Endothelial cell of umbilical vein (primary cell): ENCODE results near the gene TMEM30B. TPM values are rescaled to one million over a fixed set of nuclear protein-coding genes. Genes with fewer than 3 reads are reported as not detected.

Experiments
- BruUV-seq: library from RNA; stranded (reverse); fragments of 400-500 nt; replicated peaks from 2 replicates; lab custom pipeline; 2021; lab: Mats Ljungman, UMichigan
- CTCF ChIA-PET: fragments of 300-600, 350-600 bp; sonication (Branson Sonifier 250); formaldehyde crosslinking; loops from one replicate; lab custom pipeline; 2021; ENCODE audit warnings: antibody characterized with exemption, inconsistent platforms; lab: Charles Lee
- POLR2A ChIA-PET: fragments of 300-600, 350-600 bp; sonication (Branson Sonifier 250); formaldehyde crosslinking; loops from one replicate; lab custom pipeline; 2021; ENCODE audit warnings: antibody characterized with exemption, inconsistent platforms; lab: Charles Lee
- DNase-seq: peaks from one replicate; pipeline ENCODE4 v3.0.0-alpha.2; 2011; ENCODE audit warnings: low read depth, low spot score
- FAIRE-seq: peaks from 2 replicates; lab custom pipeline; 2011; peaks lifted over from hg19 to GRCh38; lab: Jason Lieb, UNC
- H2AFZ ChIP-seq: 2 replicates; pipeline ENCODE4 v1.6.0; 2012; ENCODE audit warnings: low read depth, low read length, control low read depth, inconsistent platforms
- H3K27ac ChIP-seq: 2 replicates; pipeline ENCODE4 v1.5.1; 2011; ENCODE audit warnings: low read depth, mild to moderate bottlenecking, control low read depth, low read length, moderate library complexity; ENCODE audit not compliant: insufficient read depth
- H3K27me3 ChIP-seq, 2 experiments: 2 replicates each; pipeline versions ENCODE4 v1.6.0 to v1.6.1; 2011; ENCODE audit warnings: low read length in 2 of 2, mixed read lengths in 1 of 2; ENCODE audit not compliant: control insufficient read depth in 2 of 2, insufficient read depth in 2 of 2
- H3K36me3 ChIP-seq, 2 experiments: 2 replicates in 1 of 2; 3 replicates in 1 of 2; pipeline ENCODE4 v1.5.1; 2011; ENCODE audit warnings: low read length in 2 of 2, mild to moderate bottlenecking in 1 of 2, moderate library complexity in 1 of 2; ENCODE audit not compliant: control insufficient read depth in 2 of 2, insufficient read depth in 2 of 2; ENCODE audit errors: extremely low read depth in 1 of 2
- H3K4me1 ChIP-seq: 3 replicates; pipeline ENCODE4 v1.5.1; 2011; ENCODE audit warnings: mild to moderate bottlenecking, low read length; ENCODE audit not compliant: control insufficient read depth, insufficient read depth; ENCODE audit errors: extremely low read depth
- H3K4me2 ChIP-seq: 2 replicates; pipeline ENCODE4 v1.6.1; 2011; ENCODE audit warnings: low read length, control low read depth, mixed read lengths; ENCODE audit not compliant: insufficient read depth
- H3K4me3 ChIP-seq, 3 experiments: fragments of 200-600 bp in 1 of 3; sonication (generic), shearing (Covaris generic) in 1 of 3; replicated peaks in 1 of 3; 2 replicates each; pipeline ENCODE4 v1.5.1; 2011 to 2016; ENCODE audit warnings: control low read depth in 3 of 3, low read length in 3 of 3, mild to moderate bottlenecking in 2 of 3, inconsistent platforms in 1 of 3, low read depth in 1 of 3, moderate library complexity in 1 of 3; ENCODE audit not compliant: insufficient read depth in 1 of 3
- H3K79me2 ChIP-seq: 2 replicates; pipeline ENCODE4 v1.6.0; 2012; ENCODE audit warnings: low read length, inconsistent platforms; ENCODE audit not compliant: control insufficient read depth, insufficient read depth
- H3K9ac ChIP-seq: replicated peaks from 2 replicates; pipeline ENCODE3; 2011; ENCODE audit warnings: low read length, control low read depth; ENCODE audit not compliant: insufficient read depth; ENCODE audit errors: extremely low read depth
- H3K9me1 ChIP-seq: replicated peaks from 3 replicates; pipeline ENCODE4 v1.6.0; 2011; ENCODE audit warnings: mild to moderate bottlenecking, low read length; ENCODE audit not compliant: control insufficient read depth, insufficient read depth; ENCODE audit errors: extremely low read depth
- H3K9me3 ChIP-seq: replicated peaks from 2 replicates; pipeline ENCODE4 v1.5.1; 2012; ENCODE audit warnings: low read length, inconsistent platforms; ENCODE audit not compliant: control insufficient read depth, insufficient read depth
- H4K20me1 ChIP-seq: replicated peaks from 2 replicates; pipeline ENCODE3; 2011; ENCODE audit warnings: mild to moderate bottlenecking, low read length; ENCODE audit not compliant: control insufficient read depth, insufficient read depth; ENCODE audit errors: extremely low read depth
- CTCF ChIP-seq, 2 donors: IDR thresholded peaks; 1 replicate in 1 of 2; 2 replicates in 1 of 2; pipeline ENCODE4 v1.5.1; 2011; ENCODE audit warnings: low read length in 2 of 2, mild to moderate bottlenecking in 2 of 2, moderate library complexity in 2 of 2, control low read depth in 1 of 2, inconsistent platforms in 1 of 2, low read depth in 1 of 2; ENCODE audit not compliant: insufficient read depth in 1 of 2; ENCODE audit errors: extremely low read depth in 1 of 2
- EZH2 ChIP-seq: IDR thresholded peaks from 2 replicates; pipeline ENCODE4 v1.6.1; 2012; ENCODE audit warnings: borderline replicate concordance, low read depth, mild to moderate bottlenecking, moderate library complexity, low read length, inconsistent platforms; ENCODE audit not compliant: severe bottlenecking
- FOS ChIP-seq: IDR thresholded peaks from 2 replicates; pipeline ENCODE4 v1.6.1; 2011; ENCODE audit warnings: mild to moderate bottlenecking, low read length, moderate library complexity, borderline replicate concordance; ENCODE audit not compliant: insufficient read depth
- GATA2 ChIP-seq: IDR thresholded peaks from 2 replicates; pipeline ENCODE4 v1.7.0; 2011; ENCODE audit warnings: low read depth, mild to moderate bottlenecking, moderate library complexity, mixed read lengths, low read length; ENCODE audit not compliant: insufficient read length, insufficient read depth
- JUN ChIP-seq: IDR thresholded peaks from 2 replicates; pipeline ENCODE4 v1.6.1; 2011; ENCODE audit warnings: borderline replicate concordance, low read depth; ENCODE audit not compliant: insufficient read length, insufficient read depth
- MYC ChIP-seq: IDR thresholded peaks from one replicate; pipeline ENCODE4 v1.6.1; 2011; ENCODE audit warnings: mild to moderate bottlenecking, low read depth, low read length
- POLR2A ChIP-seq: IDR thresholded peaks from 2 replicates; pipeline ENCODE4 v1.6.1; 2012; ENCODE audit warnings: low read depth, mild to moderate bottlenecking, control low read depth, low read length
- POLR2AphosphoS5 ChIP-seq: IDR thresholded peaks from 2 replicates; pipeline ENCODE4 v1.6.1; 2012; ENCODE audit warnings: low read depth, mild to moderate bottlenecking, control low read depth, low read length, moderate library complexity; ENCODE audit not compliant: insufficient read depth
- dilution Hi-C: fragments of 300-500 bp; cut with MboI; formaldehyde crosslinking; loops from one replicate; pipeline ENCODE4 v1.15.0; 2019; ENCODE audit warnings: low sequenced_read_pairs; ENCODE audit not compliant: extremely low pct_ligation_motif_present
- intact Hi-C: fragments of 100-400 bp; cut with micrococcal nuclease; formaldehyde crosslinking; loops from one replicate; pipeline ENCODE4 v1.10.0; 2022
- polyA plus RNA-seq, 4 experiments: library from polyadenylated mRNA; depleted of rRNA in 3 of 4; stranded (reverse) in 3 of 4; unstranded in 1 of 4; fragments of >200 nt; gene quantifications; 2 replicates each; pipeline versions ENCODE4 v1.2.1 to v1.2.3, GENCODE V29; 2011 to 2012; ENCODE audit warnings: missing spikeins in 1 of 4
- total RNA-seq: library from RNA; stranded (reverse); gene quantifications from 2 replicates; pipeline ENCODE4 v1.2.3, GENCODE V29; 2021
- TF ChIP-seq, protein P1 (sequence below): IDR thresholded peaks from 2 replicates; pipeline ENCODE4 v1.6.1; 2011; ENCODE audit not compliant: insufficient read depth, insufficient read length

TMEM30B gene
- total and polyA plus RNA-seq, 2 donors (not counting 3 experiments of a cell fraction or from before 2014, with no cell fraction given): 0.32 to 0.35 TPM

GRCh38 chr14:61298824-61299223 lies 17.7 kb upstream of the TMEM30B start:
- Histone ChIP-seq H4K20me1 (no peaks in the 10 kb centered on the region), H3K4me3 (no peak overlapping the region), H2AFZ (no peak overlapping the region), H3K27me3 (no peaks in the 10 kb centered on the region), H3K9ac (no peak overlapping the region), H3K27ac (no peak overlapping the region), H3K79me2 (no peaks in the 10 kb centered on the region), H3K4me1 (peaks cover 29% of the 10 kb centered on the region), H3K9me3 (no peaks in the 10 kb centered on the region), H3K9me1 (no peaks in the 10 kb centered on the region), H3K4me2 (no peak overlapping the region), H3K36me3 (no peaks in the 10 kb centered on the region)
- no peak for DNase-seq
- dilution Hi-C loops (loop anchor here (25.0 kb wide), 1 partner anchor 163 kb away; no protein-coding TSS in a partner anchor), intact Hi-C loops (loop anchor here (5.0 to 10.0 kb wide), 2 partner anchors 138 to 466 kb away; partner anchors contain the start of gene SNAPC1)
- ChIA-PET POLR2A (no interaction called here), CTCF (interaction anchor here (1.0 to 1.6 kb wide), 4 partner anchors 9 to 173 kb away, joined by 3 to 5 read pairs (median 4); no protein-coding TSS in a partner anchor)
- TF ChIP-seq EZH2: no peak
- no peak for FAIRE-seq
- BruUV-seq: no TSS peak

DNA sequence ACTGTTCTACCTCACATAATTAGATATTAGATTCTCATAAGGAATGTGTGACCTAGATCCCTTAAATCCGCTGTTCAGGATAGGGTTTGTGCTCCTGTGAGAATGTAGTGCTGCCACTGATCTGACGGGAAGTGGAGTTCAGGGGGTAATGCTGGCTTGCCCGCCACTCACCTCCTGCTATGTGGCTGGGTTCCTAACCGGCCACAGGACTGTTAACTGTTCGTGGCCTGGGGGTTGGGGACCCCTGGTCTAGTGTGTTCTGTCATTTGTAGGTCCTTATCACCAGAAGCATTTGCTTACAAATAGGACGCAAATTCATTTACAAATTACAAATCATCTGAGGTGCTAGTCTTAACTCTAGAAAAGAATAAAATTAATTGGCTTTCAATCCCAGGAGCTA lies 16.4 kb upstream of the TMEM30B start:
- CTCF ChIA-PET: interaction anchor here (0.6 to 2.7 kb wide), 7 partner anchors 11 to 829 kb away, joined by 3 to 24 read pairs (median 4); no protein-coding TSS in a partner anchor

More for the DNA sequence above, 16.4 kb upstream of the TMEM30B start:
- Histone ChIP-seq H3K9me1 (no peaks in the 10 kb centered on the region), H3K79me2 (no peaks in the 10 kb centered on the region), H2AFZ (peak overlapping the region; percentile 30), H3K36me3 (no peaks in the 10 kb centered on the region), H4K20me1 (no peaks in the 10 kb centered on the region), H3K4me3 (no peak overlapping the region), H3K4me1 (peaks cover 29% of the 10 kb centered on the region), H3K9me3 (no peaks in the 10 kb centered on the region), H3K4me2 (no peak overlapping the region), H3K9ac (no peak overlapping the region), H3K27ac (no peak overlapping the region), H3K27me3 (no peaks in the 10 kb centered on the region)
- FAIRE-seq (peak; percentile 21), DNase-seq (no peak)
- no peak for TF ChIP-seq POLR2AphosphoS5
- TF ChIP-seq MYC: no peak
- no peak for TF ChIP-seq FOS
- TF ChIP-seq EZH2: no peak
- TF ChIP-seq GATA2: no peak
- TF ChIP-seq, protein P1, sequence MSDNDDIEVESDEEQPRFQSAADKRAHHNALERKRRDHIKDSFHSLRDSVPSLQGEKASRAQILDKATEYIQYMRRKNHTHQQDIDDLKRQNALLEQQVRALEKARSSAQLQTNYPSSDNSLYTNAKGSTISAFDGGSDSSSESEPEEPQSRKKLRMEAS: no peak
- no peak for TF ChIP-seq CTCF (IDR thresholded peaks at IDR 0.05; ENCODE audit: extremely low read depth in 1 of 2, insufficient read depth in 1 of 2, low read depth in 1 of 2, low read length in 2 of 2)
- no peak for TF ChIP-seq POLR2A
- no peak for TF ChIP-seq JUN
- POLR2A ChIA-PET: no interaction called here
- intact Hi-C loops: loop anchor here (1.0 to 10.0 kb wide), 7 partner anchors 24 to 540 kb away; partner anchors contain the start of genes PRKCH and SNAPC1
- dilution Hi-C loops: loop anchor here (25.0 kb wide), 1 partner anchor 165 kb away; no protein-coding TSS in a partner anchor
- no TSS peak for BruUV-seq
